GDM1 (cell line): ENCODE measurements around the gene KNG1.
A peak's percentile ranks its signal among the peaks of the same experiment; 100 is the strongest.
"Not testable (repeated sequence)": the region's sequence is repeated elsewhere in the genome, so short reads cannot be mapped to it uniquely, and the experiment has no call there.

Source experiments
- DNase-seq: peaks from one replicate; lab custom pipeline; 2025; lab: John Stamatoyannopoulos, UW

The KNG1 gene

GRCh38 chr3:186710694-186711093, 6.5 kb upstream of the KNG1 start:
- not testable (repeated sequence) for DNase-seq

- no peak for DNase-seq
Observed at GRCh38 chr3:186713499-186713898, 3.7 kb upstream of the KNG1 start.

GRCh38 chr3:186719945-186720739, 3.0 kb downstream of the KNG1 start:
- no peak for DNase-seq

- no peak for DNase-seq
Observed at GRCh38 chr3:186722457-186722856, 5.3 kb downstream of the KNG1 start.

- DNase-seq: no peak
Observed at GRCh38 chr3:186724911-186725310, 7.8 kb downstream of the KNG1 start.

- no peak for DNase-seq
Observed at GRCh38 chr3:186732169-186732766, 15.1 kb downstream of the KNG1 start.

- DNase-seq: no peak
Observed at GRCh38 chr3:186742618-186743380, 25.6 kb downstream of the KNG1 start.

GRCh38 chr3:186743666-186744065, 26.5 kb downstream of the KNG1 start:
- no peak for DNase-seq

GRCh38 chr3:186746008-186746407, 28.8 kb downstream of the KNG1 start:
- DNase-seq: peak; percentile 55

GRCh38 chr3:186750316-186750715, 33.2 kb downstream of the KNG1 start:
- DNase-seq: no peak

GRCh38 chr3:186751480-186751879, 34.3 kb downstream of the KNG1 start:
- DNase-seq: no peak

GRCh38 chr3:186754006-186754405, 36.8 kb downstream of the KNG1 start:
- no peak for DNase-seq

GRCh38 chr3:186754871-186755270, 37.7 kb downstream of the KNG1 start:
- no peak for DNase-seq

GRCh38 chr3:186757214-186757613, 40.1 kb downstream of the KNG1 start:
- no peak for DNase-seq

GRCh38 chr3:186757686-186758220, 40.6 kb downstream of the KNG1 start:
- no peak for DNase-seq

GRCh38 chr3:186759231-186759930, 42.2 kb downstream of the KNG1 start:
- no peak for DNase-seq

- DNase-seq: no peak
Observed at GRCh38 chr3:186760141-186760833, 43.1 kb downstream of the KNG1 start.

GRCh38 chr3:186760897-186761447, 43.8 kb downstream of the KNG1 start:
- DNase-seq: no peak

GRCh38 chr3:186772281-186772694, 55.1 kb downstream of the KNG1 start:
- no peak for DNase-seq

- DNase-seq: no peak
Observed at GRCh38 chr3:186772701-186773417, 55.7 kb downstream of the KNG1 start.
